DND-41 (cell line): ENCODE data around the gene GLB1L3.

ENCODE experiments used
- ATAC-seq: fragments of 200-7000 bp; cut with Tn5 transposase; 3 replicates; pipeline ENCODE4 v1.9.1; 2021; ENCODE audit warnings: low read depth; ENCODE audit not compliant: insufficient read depth
- DNase-seq: peaks from one replicate; pipeline ENCODE4 v3.0.0-alpha.2; 2020
- H2AFZ ChIP-seq: 2 replicates; pipeline ENCODE4 v1.6.0; 2012; ENCODE audit warnings: low read depth, low read length
- H3K27ac ChIP-seq: 2 replicates; pipeline ENCODE4 v1.5.1; 2012; ENCODE audit warnings: low read length, inconsistent platforms
- H3K27me3 ChIP-seq: fragments of 200-600 bp; sonication (generic); 2 replicates; pipeline ENCODE4 v1.6.0; 2012; ENCODE audit warnings: low read length, mild to moderate bottlenecking, inconsistent platforms; ENCODE audit not compliant: insufficient read depth, poor library complexity
- H3K36me3 ChIP-seq: 2 replicates; pipeline ENCODE4 v1.5.1; 2012; ENCODE audit warnings: low read length, inconsistent platforms; ENCODE audit not compliant: insufficient read depth
- H3K4me1 ChIP-seq: 2 replicates; pipeline ENCODE4 v1.5.1; 2012; ENCODE audit warnings: mild to moderate bottlenecking, low read length; ENCODE audit not compliant: insufficient read depth
- H3K4me2 ChIP-seq: 2 replicates; pipeline ENCODE4 v1.6.0; 2012; ENCODE audit warnings: mild to moderate bottlenecking, moderate library complexity, low read length, inconsistent platforms; ENCODE audit not compliant: insufficient read depth
- H3K4me3 ChIP-seq, 2 experiments: fragments of 200-600 bp in 1 of 2; shearing (Covaris generic) in 1 of 2; 2 replicates each; pipeline ENCODE4 v1.5.1; 2012 to 2016; ENCODE audit warnings: inconsistent platforms in 2 of 2, low read length in 2 of 2, mild to moderate bottlenecking in 2 of 2, low read depth in 1 of 2, moderate library complexity in 1 of 2
- H3K79me2 ChIP-seq: 2 replicates; pipeline ENCODE4 v1.6.0; 2012; ENCODE audit warnings: low read length, inconsistent platforms; ENCODE audit not compliant: insufficient read depth
- H3K9ac ChIP-seq: 2 replicates; pipeline ENCODE4 v1.6.0; 2012; ENCODE audit warnings: low read depth, mild to moderate bottlenecking, inconsistent platforms, low read length, moderate library complexity
- H3K9me3 ChIP-seq: 2 replicates; pipeline ENCODE4 v1.5.1; 2012; ENCODE audit warnings: low read length, moderate library complexity, mild to moderate bottlenecking, inconsistent platforms; ENCODE audit not compliant: insufficient read depth, severe bottlenecking
- H4K20me1 ChIP-seq: 2 replicates; pipeline ENCODE4 v1.6.0; 2012; ENCODE audit warnings: low read length; ENCODE audit not compliant: insufficient read depth
- EZH2 ChIP-seq: IDR thresholded peaks from 3 replicates; pipeline ENCODE4 v1.6.1; 2012; ENCODE audit warnings: borderline replicate concordance, low read depth, mild to moderate bottlenecking, moderate library complexity, low read length, inconsistent platforms; ENCODE audit not compliant: severe bottlenecking
- TF ChIP-seq, protein P1 (sequence below): IDR thresholded peaks from 2 replicates; pipeline ENCODE4 v1.5.1; 2012; ENCODE audit warnings: borderline replicate concordance, low read length, moderate library complexity, mild to moderate bottlenecking; ENCODE audit not compliant: poor library complexity, severe bottlenecking; ENCODE audit errors: extremely low read depth

Gene GLB1L3

GRCh38 chr11:134361661-134362060 lies 85.5 kb downstream of the GLB1L3 start:
- H3K27ac ChIP-seq = no peak overlapping the region
- H3K79me2 ChIP-seq = no peaks in the 10 kb centered on the region
- no peak for ATAC-seq
- H4K20me1 ChIP-seq = peaks cover 3% of the 10 kb centered on the region; the same call in 1 of the 2 replicates
- H3K4me1 ChIP-seq = peaks cover 27% of the 10 kb centered on the region
- H3K9ac ChIP-seq = no peak overlapping the region
- no peak overlapping the region for H3K4me2 ChIP-seq
- no peak for DNase-seq
- no peaks in the 10 kb centered on the region for H3K27me3 ChIP-seq
- H3K36me3 ChIP-seq = no peaks in the 10 kb centered on the region; the same call in 1 of the 2 replicates
- H3K9me3 ChIP-seq = no peaks in the 10 kb centered on the region
- no peak overlapping the region for H3K4me3 ChIP-seq
- TF ChIP-seq EZH2 = no peak
- TF ChIP-seq, protein P1, sequence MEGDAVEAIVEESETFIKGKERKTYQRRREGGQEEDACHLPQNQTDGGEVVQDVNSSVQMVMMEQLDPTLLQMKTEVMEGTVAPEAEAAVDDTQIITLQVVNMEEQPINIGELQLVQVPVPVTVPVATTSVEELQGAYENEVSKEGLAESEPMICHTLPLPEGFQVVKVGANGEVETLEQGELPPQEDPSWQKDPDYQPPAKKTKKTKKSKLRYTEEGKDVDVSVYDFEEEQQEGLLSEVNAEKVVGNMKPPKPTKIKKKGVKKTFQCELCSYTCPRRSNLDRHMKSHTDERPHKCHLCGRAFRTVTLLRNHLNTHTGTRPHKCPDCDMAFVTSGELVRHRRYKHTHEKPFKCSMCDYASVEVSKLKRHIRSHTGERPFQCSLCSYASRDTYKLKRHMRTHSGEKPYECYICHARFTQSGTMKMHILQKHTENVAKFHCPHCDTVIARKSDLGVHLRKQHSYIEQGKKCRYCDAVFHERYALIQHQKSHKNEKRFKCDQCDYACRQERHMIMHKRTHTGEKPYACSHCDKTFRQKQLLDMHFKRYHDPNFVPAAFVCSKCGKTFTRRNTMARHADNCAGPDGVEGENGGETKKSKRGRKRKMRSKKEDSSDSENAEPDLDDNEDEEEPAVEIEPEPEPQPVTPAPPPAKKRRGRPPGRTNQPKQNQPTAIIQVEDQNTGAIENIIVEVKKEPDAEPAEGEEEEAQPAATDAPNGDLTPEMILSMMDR = no peak
- no peak overlapping the region for H2AFZ ChIP-seq

- H4K20me1 ChIP-seq = peaks cover 3% of the 10 kb centered on the region; the same call in 1 of the 2 replicates
- DNase-seq = no peak
- no peak overlapping the region for H2AFZ ChIP-seq
- no peak overlapping the region for H3K9ac ChIP-seq
- no peaks in the 10 kb centered on the region for H3K36me3 ChIP-seq
- ATAC-seq = no peak
- no peaks in the 10 kb centered on the region for H3K27me3 ChIP-seq
- H3K4me2 ChIP-seq = no peak overlapping the region
- H3K4me3 ChIP-seq = no peak overlapping the region
- H3K9me3 ChIP-seq = no peaks in the 10 kb centered on the region
- TF ChIP-seq EZH2 = no peak
- TF ChIP-seq, protein P1 = no peak
- no peak overlapping the region for H3K27ac ChIP-seq
- peaks cover 27% of the 10 kb centered on the region for H3K4me1 ChIP-seq
- no peaks in the 10 kb centered on the region for H3K79me2 ChIP-seq
These were observed 86.2 kb downstream of the GLB1L3 start for GRCh38 chr11:134362192-134362901.

DNA sequence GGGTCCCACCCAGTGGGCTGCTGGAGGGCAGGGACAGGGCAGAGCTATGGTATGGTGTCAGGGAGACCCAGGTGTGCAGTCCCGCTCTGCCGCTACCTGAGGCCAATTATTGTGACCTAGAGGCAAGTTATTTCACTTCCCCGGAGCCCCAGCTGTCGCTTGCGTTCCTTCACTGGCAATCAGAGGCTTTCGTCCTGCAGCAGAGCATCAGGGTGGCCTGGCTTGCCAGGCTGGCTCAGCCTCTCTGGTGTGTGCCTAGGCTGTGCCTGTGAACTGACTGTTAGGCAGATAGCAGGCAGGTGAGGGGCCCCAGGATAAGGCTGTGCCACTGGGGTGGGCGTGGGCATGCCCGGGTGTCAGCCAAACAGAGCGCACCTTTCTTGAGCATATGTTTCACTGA lies 87.0 kb downstream of the GLB1L3 start:
- Histone ChIP-seq H3K4me2 (no peak overlapping the region), H3K9me3 (no peaks in the 10 kb centered on the region), H3K79me2 (no peaks in the 10 kb centered on the region), H3K4me3 (no peak overlapping the region), H3K36me3 (no peaks in the 10 kb centered on the region), H3K27me3 (no peaks in the 10 kb centered on the region), H3K27ac (no peak overlapping the region), H3K4me1 (peaks cover 27% of the 10 kb centered on the region), H3K9ac (no peak overlapping the region), H4K20me1 (peaks cover 3% of the 10 kb centered on the region; the same call in 1 of the 2 replicates), H2AFZ (no peak overlapping the region)
- DNase-seq = no peak
- ATAC-seq = no peak
- TF ChIP-seq, protein P1 = no peak
- TF ChIP-seq EZH2 = no peak

- Histone ChIP-seq H3K27ac (no peak overlapping the region), H3K9me3 (no peaks in the 10 kb centered on the region), H2AFZ (no peak overlapping the region), H3K4me1 (peaks cover 27% of the 10 kb centered on the region), H4K20me1 (peaks cover 3% of the 10 kb centered on the region; the same call in 1 of the 2 replicates), H3K36me3 (0 out of 2 replicates have a peak, but pooled peaks cover 1% of the 10 kb centered on the region), H3K27me3 (no peaks in the 10 kb centered on the region), H3K4me3 (no peak overlapping the region), H3K9ac (no peak overlapping the region), H3K4me2 (no peak overlapping the region), H3K79me2 (no peaks in the 10 kb centered on the region)
- DNase-seq (peak; percentile 15), ATAC-seq (no peak)
- TF ChIP-seq, protein P1 = no peak
- no peak for TF ChIP-seq EZH2
These were observed 87.4 kb downstream of the GLB1L3 start for GRCh38 chr11:134363592-134363991.
